Spinal cord (tissue), 10 donors: ENCODE measurements around the gene NVL. TPM values are rescaled to one million over a fixed set of nuclear protein-coding genes. Genes with fewer than 3 reads are reported as not detected.

Experiments
- DNase-seq, 6 donors: peaks; one replicate each; pipeline versions ENCODE4 v3.0.0 to v3.0.0-alpha.2; 2013 to 2015; ENCODE audit warnings: low spot score in 6 of 6, low read depth in 4 of 6
- H3K27ac ChIP-seq: one replicate; pipeline ENCODE4 v1.5.1; 2013; ENCODE audit warnings: low read depth, low read length, control low read depth
- H3K27me3 ChIP-seq: one replicate; pipeline ENCODE4 v1.6.1; 2013; ENCODE audit warnings: low read length; ENCODE audit not compliant: control insufficient read depth, insufficient read depth
- H3K36me3 ChIP-seq: one replicate; pipeline ENCODE4 v1.6.1; 2013; ENCODE audit warnings: low read length; ENCODE audit not compliant: control insufficient read depth, insufficient read depth
- H3K4me1 ChIP-seq: one replicate; pipeline ENCODE4 v1.6.1; 2013; ENCODE audit warnings: low read length; ENCODE audit not compliant: control insufficient read depth, insufficient read depth
- H3K4me3 ChIP-seq: one replicate; pipeline ENCODE4 v1.5.1; 2013; ENCODE audit warnings: low read depth, low read length, control low read depth
- H3K9me3 ChIP-seq: one replicate; pipeline ENCODE4 v1.6.1; 2013; ENCODE audit warnings: low read length; ENCODE audit not compliant: control insufficient read depth, insufficient read depth
- WGBS: methylation state at CpG from one replicate; pipeline ENCODE4 v1.1.5; 2013; ENCODE audit warnings: missing lambda C conversion rate; ENCODE audit not compliant: insufficient coverage; 5-methylcytosine and 5-hydroxymethylcytosine counted together
- polyA plus RNA-seq, 2 donors: library from polyadenylated mRNA; unstranded; fragments of 120-200 nt; gene quantifications; one replicate each; pipeline ENCODE4 v1.2.1, GENCODE V29; 2013; ENCODE audit not compliant: insufficient read length in 2 of 2
- total RNA-seq, 2 donors: library from RNA; depleted of rRNA in 1 of 2; stranded (reverse); fragments of 120-200 nt in 1 of 2; fragments of >200 nt in 1 of 2; gene quantifications; one replicate each; pipeline versions ENCODE4 v1.2.3 to v1.2.4, GENCODE V29; 2013 to 2014
- donor health status: healthy.

NVL gene
- total and polyA plus RNA-seq, 4 donors, result 29.6 to 33.9 (median 31.4) TPM

DNA sequence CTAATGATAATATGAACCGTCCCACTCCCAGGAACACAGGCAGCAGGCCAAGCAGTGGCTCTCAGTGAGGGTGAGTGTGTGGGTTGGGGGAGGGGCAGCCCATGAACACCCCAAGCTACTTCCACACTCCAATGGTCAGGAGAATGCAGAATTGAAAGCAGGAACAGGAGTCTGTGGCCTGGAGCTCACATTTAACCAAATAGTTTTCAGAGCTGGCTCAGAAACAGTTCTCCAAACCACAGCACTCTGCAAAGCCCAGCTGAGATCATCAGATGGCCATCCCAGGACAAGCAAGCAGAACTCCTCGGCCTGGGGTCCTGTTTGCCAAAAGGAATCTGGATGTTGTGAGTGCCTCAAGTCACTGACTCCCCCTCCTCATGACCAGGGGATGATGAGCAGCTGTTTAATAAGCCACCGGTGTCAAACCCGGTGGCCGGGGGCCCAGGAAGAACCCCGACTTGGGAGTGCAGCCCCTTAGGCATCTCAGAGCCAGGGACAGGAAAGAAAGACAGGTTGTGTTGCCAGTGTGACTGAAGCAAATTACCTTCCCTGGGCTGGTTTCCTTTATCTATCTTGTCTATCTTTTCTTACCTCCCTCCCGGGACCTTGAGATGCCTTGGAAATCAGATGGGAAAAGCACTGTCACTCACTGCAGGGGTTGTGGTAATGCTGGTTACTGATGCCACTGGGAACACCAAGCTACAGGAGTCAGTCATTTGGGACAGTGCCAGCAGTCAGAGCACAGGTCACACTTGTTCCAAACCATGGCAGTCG is 126.5 kb downstream of the NVL start:
- no peaks in the 10 kb centered on the region for H3K36me3 ChIP-seq
- peak in 1 of 6 donors; percentile 20 for DNase-seq

DNA sequence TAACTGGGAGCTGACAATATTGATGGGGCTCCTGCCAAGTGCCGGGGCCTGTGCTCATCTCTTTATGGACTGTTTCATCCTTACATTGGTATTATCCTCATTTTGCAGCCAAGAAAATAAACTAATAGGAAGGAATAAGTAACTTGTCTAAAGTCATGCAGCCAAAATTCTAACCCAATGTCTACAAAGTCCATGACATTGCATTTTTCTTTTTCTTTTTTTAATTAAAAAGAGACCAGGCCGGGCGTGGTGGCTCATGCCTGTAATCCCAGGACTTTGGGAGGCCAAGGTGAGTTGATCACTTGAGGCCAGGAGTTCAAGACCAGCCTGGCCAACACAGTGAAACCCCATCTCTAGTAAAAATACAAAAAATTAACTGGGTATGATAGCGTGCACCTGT is 128.1 kb downstream of the NVL start:
- H3K36me3 ChIP-seq, result no peaks in the 10 kb centered on the region
- H3K4me1 ChIP-seq, result peaks cover 14% of the 10 kb centered on the region
- no peak overlapping the region for H3K4me3 ChIP-seq
- no peak for DNase-seq
- WGBS, result 80% methylated on average over 2 of the region's 4 CpGs
- H3K27me3 ChIP-seq, result no peaks in the 10 kb centered on the region
- no peaks in the 10 kb centered on the region for H3K9me3 ChIP-seq
- no peak overlapping the region for H3K27ac ChIP-seq

More for the DNA sequence above, 126.5 kb downstream of the NVL start:
- no peaks in the 10 kb centered on the region for H3K9me3 ChIP-seq
- no peaks in the 10 kb centered on the region for H3K27me3 ChIP-seq
- peaks cover 14% of the 10 kb centered on the region for H3K4me1 ChIP-seq
- WGBS, result 22% methylated on average over 4 of the region's 8 CpGs
- H3K27ac ChIP-seq, result no peak overlapping the region
- no peak overlapping the region for H3K4me3 ChIP-seq

DNA sequence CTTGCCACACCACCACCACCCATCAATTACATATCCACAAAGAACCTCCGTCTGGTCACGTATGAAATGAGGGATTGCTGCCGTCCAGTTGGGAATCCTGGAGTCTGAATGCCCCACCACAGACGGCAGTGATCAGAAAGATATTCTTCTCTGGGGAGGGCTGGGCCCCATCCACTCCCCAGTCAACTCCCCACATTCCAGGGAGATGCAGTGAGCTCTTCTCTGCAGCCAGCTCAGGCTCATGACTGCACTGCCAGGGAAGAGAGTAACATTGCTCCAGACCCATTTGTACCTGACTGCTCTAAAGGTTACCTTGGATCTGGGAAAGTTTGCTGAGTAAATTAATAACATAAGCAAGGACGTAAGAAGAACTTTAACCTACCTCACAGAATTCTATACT is 128.6 kb downstream of the NVL start:
- DNase-seq, result no peak
- Histone ChIP-seq H3K4me3 (no peak overlapping the region), H3K9me3 (no peaks in the 10 kb centered on the region), H3K27ac (no peak overlapping the region), H3K4me1 (peaks cover 14% of the 10 kb centered on the region), H3K27me3 (no peaks in the 10 kb centered on the region), H3K36me3 (no peaks in the 10 kb centered on the region)
- 50% methylated on average over 2 of the region's 5 CpGs for WGBS

DNA sequence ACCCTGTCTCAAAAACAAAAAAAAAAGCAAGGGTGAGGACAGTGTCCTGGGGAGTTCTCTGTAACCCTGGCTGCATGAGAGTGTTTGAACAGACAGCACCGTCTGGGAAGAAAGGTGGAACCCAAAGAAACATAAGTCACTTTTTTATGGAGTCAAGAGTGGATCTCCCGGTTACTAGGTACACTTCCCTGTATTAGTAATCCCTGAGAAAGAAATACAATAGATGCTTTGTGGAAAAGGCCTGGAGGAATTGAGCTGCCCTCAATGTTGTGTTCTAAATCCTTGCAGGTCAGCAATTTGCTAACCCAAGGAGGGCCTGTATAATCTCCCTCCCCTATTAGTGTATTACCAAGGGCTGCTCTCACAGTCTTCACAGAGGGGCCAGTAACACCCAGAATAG is 130.3 kb downstream of the NVL start:
- no peaks in the 10 kb centered on the region for H3K9me3 ChIP-seq
- H3K4me1 ChIP-seq, result peaks cover 8% of the 10 kb centered on the region
- WGBS, result 67% methylated on average over 1 of the region's 2 CpGs
- DNase-seq, result no peak
- H3K27me3 ChIP-seq, result no peaks in the 10 kb centered on the region
- no peak overlapping the region for H3K4me3 ChIP-seq
- peaks cover 4% of the 10 kb centered on the region for H3K36me3 ChIP-seq
- no peak overlapping the region for H3K27ac ChIP-seq

DNA sequence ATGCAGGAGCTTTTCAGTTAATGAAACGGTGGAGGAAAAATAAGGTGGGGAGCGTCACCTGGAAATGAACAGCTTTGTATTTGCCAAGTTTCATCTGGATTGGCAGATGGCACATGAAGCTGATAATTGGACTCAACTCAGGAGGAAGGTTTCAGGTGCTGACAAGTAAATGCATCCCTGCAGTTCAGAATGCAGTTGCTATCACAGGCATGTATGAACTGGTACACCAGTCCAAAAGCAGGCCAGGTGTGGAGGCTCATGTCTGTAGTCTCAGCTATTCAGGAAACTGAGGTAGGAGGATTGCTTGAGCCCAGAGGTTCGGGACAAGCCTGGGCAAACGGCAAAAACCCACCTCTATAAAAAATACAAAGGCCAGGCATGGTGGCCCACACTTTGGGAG is 131.4 kb downstream of the NVL start:
- Histone ChIP-seq H3K9me3 (no peaks in the 10 kb centered on the region), H3K27me3 (no peaks in the 10 kb centered on the region), H3K4me1 (peaks cover 2% of the 10 kb centered on the region), H3K27ac (no peak overlapping the region), H3K36me3 (peaks cover 12% of the 10 kb centered on the region), H3K4me3 (no peak overlapping the region)
- WGBS, result 100% methylated on average over 2 of the region's 4 CpGs
- no peak for DNase-seq

DNA sequence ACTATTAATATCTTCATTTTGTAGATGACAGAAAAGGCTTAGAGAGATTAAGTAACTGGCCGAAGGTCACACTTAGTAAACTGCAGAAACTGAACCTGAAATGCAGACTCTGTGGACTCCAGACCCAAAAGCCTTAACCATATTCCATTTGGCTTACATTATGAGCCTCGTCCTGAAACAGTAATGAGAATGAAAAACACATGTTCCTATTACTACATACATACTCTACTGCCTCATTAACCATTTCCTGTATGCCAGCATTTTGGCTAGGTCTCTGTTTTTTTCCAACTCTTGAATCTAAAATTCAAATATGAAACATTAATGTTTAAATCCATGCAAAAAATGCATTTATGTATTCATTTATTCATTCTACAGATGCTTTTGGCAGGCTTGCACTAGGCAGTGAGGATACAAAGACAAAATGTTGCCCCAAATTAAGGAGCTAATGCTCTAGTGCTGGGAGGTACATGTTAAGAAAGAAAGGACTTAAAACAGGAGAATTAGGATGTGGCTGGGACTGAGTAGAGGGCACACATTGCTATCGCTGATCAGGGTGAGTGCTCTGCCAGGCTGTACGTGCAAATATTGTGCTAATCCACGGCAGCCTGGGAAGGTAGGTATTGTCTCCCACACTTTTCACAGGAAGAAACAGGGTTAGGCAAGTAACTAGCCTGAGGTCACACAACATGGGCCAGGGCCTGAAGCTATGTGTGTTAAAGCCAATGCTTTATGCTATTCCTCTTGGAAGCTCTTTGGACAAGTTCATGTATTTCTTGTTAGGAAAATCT is 133.0 kb downstream of the NVL start:
- H3K36me3 ChIP-seq, result peaks cover 22% of the 10 kb centered on the region
- no peak overlapping the region for H3K27ac ChIP-seq
- no peak overlapping the region for H3K4me3 ChIP-seq
- peak in 1 of 6 donors; percentile 48 for DNase-seq
- no peaks in the 10 kb centered on the region for H3K9me3 ChIP-seq
- no peaks in the 10 kb centered on the region for H3K4me1 ChIP-seq
- 75% methylated on average over 2 of the region's 5 CpGs for WGBS
- H3K27me3 ChIP-seq, result no peaks in the 10 kb centered on the region

DNA sequence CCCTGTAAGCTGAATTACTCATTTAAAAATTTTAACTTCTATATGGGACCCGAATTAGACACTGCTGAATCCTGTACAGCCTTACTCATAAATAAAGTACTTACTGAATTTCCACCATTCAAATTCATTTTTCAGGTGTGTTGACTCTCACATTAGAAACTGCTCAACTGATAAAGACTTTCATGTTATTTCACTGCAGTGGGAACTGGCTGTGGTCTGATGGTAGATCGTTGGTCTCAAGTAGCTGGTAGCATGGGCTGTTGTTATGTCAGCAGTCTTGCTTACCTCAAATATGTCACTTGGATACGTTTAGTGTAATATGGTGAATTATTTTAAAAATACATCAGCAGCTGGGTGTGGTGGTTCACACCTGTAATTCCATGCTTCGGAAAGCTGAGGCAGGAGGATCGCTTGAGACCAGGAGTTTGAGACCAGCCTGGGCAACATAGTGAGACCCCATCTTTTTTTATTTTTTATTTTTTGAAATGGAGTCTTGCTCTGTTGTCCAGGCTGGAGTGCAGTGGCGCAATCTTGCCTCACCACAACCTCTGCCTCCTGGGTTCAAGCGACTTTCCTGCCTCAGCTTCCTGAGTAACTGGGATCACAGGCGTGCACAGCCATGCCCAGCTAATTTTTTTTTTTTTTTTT is 136.5 kb downstream of the NVL start:
- H3K27me3 ChIP-seq, result no peaks in the 10 kb centered on the region
- no peak overlapping the region for H3K27ac ChIP-seq
- 100% methylated on average over 2 of the region's 8 CpGs for WGBS
- no peak for DNase-seq
- no peaks in the 10 kb centered on the region for H3K4me1 ChIP-seq
- H3K4me3 ChIP-seq, result no peak overlapping the region
- no peaks in the 10 kb centered on the region for H3K9me3 ChIP-seq
- H3K36me3 ChIP-seq, result peaks cover 31% of the 10 kb centered on the region

DNA sequence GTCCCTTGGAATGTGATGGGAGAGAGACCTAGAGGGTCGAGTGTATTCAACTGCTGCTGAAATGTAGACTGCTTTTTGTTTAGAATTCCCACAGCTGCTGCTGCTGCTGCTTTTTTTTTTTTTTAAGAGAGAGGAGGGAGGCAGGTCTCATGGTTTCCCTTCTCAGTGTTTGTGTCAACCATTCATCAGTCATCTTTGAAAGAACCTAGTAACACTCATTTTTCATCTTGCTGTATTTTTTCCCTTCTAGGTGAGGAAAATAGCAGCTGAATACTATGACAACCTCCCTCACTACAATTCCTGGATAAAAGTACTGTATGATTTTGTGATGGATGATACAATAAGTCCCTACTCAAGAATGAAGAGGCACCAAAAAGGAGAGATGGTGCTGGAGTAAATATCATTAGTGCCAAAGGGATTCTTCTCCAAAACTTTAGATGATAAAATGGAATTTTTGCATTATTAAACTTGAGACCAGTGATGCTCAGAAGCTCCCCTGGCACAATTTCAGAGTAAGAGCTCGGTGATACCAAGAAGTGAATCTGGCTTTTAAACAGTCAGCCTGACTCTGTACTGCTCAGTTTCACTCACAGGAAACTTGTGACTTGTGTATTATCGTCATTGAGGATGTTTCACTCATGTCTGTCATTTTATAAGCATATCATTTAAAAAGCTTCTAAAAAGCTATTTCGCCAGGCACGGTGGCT is 137.7 kb downstream of the NVL start:
- H3K4me3 ChIP-seq, result no peak overlapping the region
- DNase-seq, result no peak
- no peaks in the 10 kb centered on the region for H3K9me3 ChIP-seq
- no peak overlapping the region for H3K27ac ChIP-seq
- no peaks in the 10 kb centered on the region for H3K27me3 ChIP-seq
- H3K36me3 ChIP-seq, result peaks cover 31% of the 10 kb centered on the region
- WGBS, result 50% methylated on average over 2 of the region's 5 CpGs
- H3K4me1 ChIP-seq, result no peaks in the 10 kb centered on the region

DNA sequence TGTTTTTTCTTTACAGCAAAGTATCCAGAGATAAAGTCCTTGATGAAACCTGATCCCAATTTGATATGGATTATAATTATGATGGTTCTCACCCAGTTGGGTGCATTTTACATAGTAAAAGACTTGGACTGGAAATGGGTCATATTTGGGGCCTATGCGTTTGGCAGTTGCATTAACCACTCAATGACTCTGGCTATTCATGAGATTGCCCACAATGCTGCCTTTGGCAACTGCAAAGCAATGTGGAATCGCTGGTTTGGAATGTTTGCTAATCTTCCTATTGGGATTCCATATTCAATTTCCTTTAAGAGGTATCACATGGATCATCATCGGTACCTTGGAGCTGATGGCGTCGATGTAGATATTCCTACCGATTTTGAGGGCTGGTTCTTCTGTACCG is 140.4 kb downstream of the NVL start:
- Histone ChIP-seq H3K36me3 (peaks cover 34% of the 10 kb centered on the region), H3K4me3 (no peak overlapping the region), H3K27ac (no peak overlapping the region), H3K9me3 (no peaks in the 10 kb centered on the region), H3K27me3 (no peaks in the 10 kb centered on the region), H3K4me1 (peaks cover 9% of the 10 kb centered on the region)
- DNase-seq, result no peak
- WGBS, result 89% methylated on average over 1 of the region's 7 CpGs
